Osteocyte (in vitro differentiated cells): ENCODE data around the gene NECAP2. TPM values are rescaled to one million over a fixed set of nuclear protein-coding genes. Genes with fewer than 3 reads are reported as not detected.

Experiments used
- DNase-seq: peaks from one replicate; pipeline ENCODE4 v3.0.0; 2021; ENCODE audit warnings: mixed read lengths; ENCODE audit not compliant: unreplicated experiment; ENCODE audit errors: extremely low spot score
- H3K27ac Mint-ChIP-seq: one replicate; pipeline ENCODE4 v1.8.0; 2021; ENCODE audit warnings: mild to moderate bottlenecking, mixed read lengths; ENCODE audit not compliant: unreplicated experiment
- H3K27me3 Mint-ChIP-seq: one replicate; pipeline ENCODE4 v1.8.0; 2021; ENCODE audit warnings: mixed read lengths; ENCODE audit not compliant: unreplicated experiment
- H3K36me3 Mint-ChIP-seq: one replicate; pipeline ENCODE4 v1.8.0; 2021; ENCODE audit warnings: mixed read lengths; ENCODE audit not compliant: unreplicated experiment
- H3K4me1 Mint-ChIP-seq: one replicate; pipeline ENCODE4 v1.8.0; 2021; ENCODE audit warnings: mixed read lengths; ENCODE audit not compliant: unreplicated experiment
- H3K4me3 Mint-ChIP-seq: one replicate; pipeline ENCODE4 v1.8.0; 2021; ENCODE audit warnings: mild to moderate bottlenecking, moderate library complexity, mixed read lengths; ENCODE audit not compliant: unreplicated experiment
- H3K9me3 Mint-ChIP-seq: one replicate; pipeline ENCODE4 v1.8.0; 2021; ENCODE audit warnings: mixed read lengths; ENCODE audit not compliant: unreplicated experiment
- CTCF ChIP-seq: fragments of 200-600 bp; sonication (generic); IDR thresholded peaks from 2 replicates; pipeline ENCODE4 v1.5.0; 2021; ENCODE audit warnings: antibody characterized with exemption, mild to moderate bottlenecking, moderate library complexity
- total RNA-seq: library from RNA; stranded (reverse); gene quantifications from 2 replicates; pipeline ENCODE4 v1.2.1, GENCODE V29; 2021

Gene NECAP2
- total RNA-seq, 1 donor from 2014 or later = 62.0 TPM

GRCh38 chr1:16458831-16459230 is 18.3 kb downstream of the NECAP2 start:
- H3K36me3 Mint-ChIP-seq = peaks cover 49% of the 10 kb centered on the region
- H3K27me3 Mint-ChIP-seq = no peaks in the 10 kb centered on the region
- no peaks in the 10 kb centered on the region for H3K9me3 Mint-ChIP-seq
- no peak for TF ChIP-seq CTCF
- H3K4me1 Mint-ChIP-seq = no peaks in the 10 kb centered on the region
- H3K4me3 Mint-ChIP-seq = no peak overlapping the region
- H3K27ac Mint-ChIP-seq = no peak overlapping the region
- DNase-seq = no peak

GRCh38 chr1:16459352-16459925 is 18.9 kb downstream of the NECAP2 start:
- no peak overlapping the region for H3K27ac Mint-ChIP-seq
- no peaks in the 10 kb centered on the region for H3K4me1 Mint-ChIP-seq
- no peaks in the 10 kb centered on the region for H3K9me3 Mint-ChIP-seq
- no peak for TF ChIP-seq CTCF
- H3K4me3 Mint-ChIP-seq = no peak overlapping the region
- no peak for DNase-seq
- H3K36me3 Mint-ChIP-seq = peaks cover 49% of the 10 kb centered on the region
- no peaks in the 10 kb centered on the region for H3K27me3 Mint-ChIP-seq

GRCh38 chr1:16461681-16462080 is 21.2 kb downstream of the NECAP2 start:
- no peaks in the 10 kb centered on the region for H3K27me3 Mint-ChIP-seq
- no peaks in the 10 kb centered on the region for H3K9me3 Mint-ChIP-seq
- peaks cover 35% of the 10 kb centered on the region for H3K36me3 Mint-ChIP-seq
- H3K4me1 Mint-ChIP-seq = no peaks in the 10 kb centered on the region
- no peak overlapping the region for H3K4me3 Mint-ChIP-seq
- H3K27ac Mint-ChIP-seq = no peak overlapping the region
- DNase-seq = no peak
- no peak for TF ChIP-seq CTCF

GRCh38 chr1:16462773-16463330 is 22.3 kb downstream of the NECAP2 start:
- no peak for TF ChIP-seq CTCF
- no peaks in the 10 kb centered on the region for H3K27me3 Mint-ChIP-seq
- peak overlapping the region; percentile 7 for H3K27ac Mint-ChIP-seq
- no peak for DNase-seq
- peaks cover 38% of the 10 kb centered on the region for H3K36me3 Mint-ChIP-seq
- H3K4me3 Mint-ChIP-seq = no peak overlapping the region
- no peaks in the 10 kb centered on the region for H3K9me3 Mint-ChIP-seq
- no peaks in the 10 kb centered on the region for H3K4me1 Mint-ChIP-seq

GRCh38 chr1:16464917-16465625 is 24.5 kb downstream of the NECAP2 start:
- Mint-ChIP-seq H3K4me1 (no peaks in the 10 kb centered on the region), H3K27me3 (no peaks in the 10 kb centered on the region), H3K9me3 (no peaks in the 10 kb centered on the region), H3K36me3 (peaks cover 30% of the 10 kb centered on the region), H3K27ac (peak overlapping the region; percentile 18), H3K4me3 (no peak overlapping the region)
- TF ChIP-seq CTCF = no peak
- DNase-seq = no peak
